Gastrocnemius medialis (tissue), 4 donors: ENCODE data around the gene MTAP. TPM values are rescaled to one million over a fixed set of nuclear protein-coding genes. Genes with fewer than 3 reads are reported as not detected.

Source experiments
- ATAC-seq, 2 donors: fragments of 150-250 bp; one replicate each; pipeline ENCODE4 v1.9.1; 2016
- DNase-seq, 2 donors: peaks; one replicate each; pipeline ENCODE4 v3.0.0-alpha.2; 2019
- H3K27ac ChIP-seq, 4 donors: fragments of 200-600 bp; sonication (generic); 1 replicate in 1 of 4; 2 replicates in 3 of 4; pipeline ENCODE4 v1.5.1; 2016 to 2018; ENCODE audit warnings: mild to moderate bottlenecking in 2 of 4, moderate library complexity in 1 of 4
- H3K27me3 ChIP-seq, 3 donors: fragments of 200-600 bp; sonication (generic) in 2 of 3; 1 replicate in 1 of 3; 2 replicates in 2 of 3; pipeline versions ENCODE4 v1.5.1 to v1.6.0; 2016 to 2019; ENCODE audit warnings: mild to moderate bottlenecking in 1 of 3, moderate library complexity in 1 of 3
- H3K36me3 ChIP-seq, 2 donors: fragments of 200-600 bp; sonication (generic) in 1 of 2; one replicate each; pipeline ENCODE4 v1.5.1; 2017 to 2018
- H3K4me1 ChIP-seq, 2 donors: fragments of 200-600 bp; sonication (generic) in 1 of 2; one replicate each; pipeline ENCODE4 v1.5.1; 2016 to 2017; ENCODE audit warnings: mild to moderate bottlenecking in 2 of 2
- H3K4me3 ChIP-seq, 4 donors: fragments of 200-600 bp; sonication (generic) in 3 of 4; 1 replicate in 1 of 4; 2 replicates in 3 of 4; pipeline ENCODE4 v1.5.1; 2016 to 2019; ENCODE audit warnings: mild to moderate bottlenecking in 2 of 4
- H3K9me3 ChIP-seq, 3 donors: fragments of 200-600 bp; sonication (generic) in 2 of 3; 1 replicate in 1 of 3; 2 replicates in 2 of 3; pipeline ENCODE4 v1.5.1; 2016 to 2019
- CTCF ChIP-seq, 5 experiments: fragments of 450-650 bp in 3 of 5; fragments of 200-600 bp in 2 of 5; sonication (generic) in 2 of 5; IDR thresholded peaks in 4 of 5; conservative IDR thresholded peaks in 1 of 5; 1 replicate in 4 of 5; 2 replicates in 1 of 5; pipeline ENCODE4 v1.5.1; 2016 to 2019; ENCODE audit warnings: antibody characterized with exemption in 5 of 5, mild to moderate bottlenecking in 3 of 5, moderate library complexity in 3 of 5
- POLR2A ChIP-seq, 2 donors: fragments of 450-650 bp; IDR thresholded peaks; one replicate each; pipeline ENCODE4 v1.6.1; 2017; ENCODE audit warnings: antibody characterized with exemption in 2 of 2, mild to moderate bottlenecking in 2 of 2, moderate library complexity in 2 of 2
- in situ Hi-C, 4 donors: fragments of 200-750 bp; cut with MboI; loops; one replicate each; pipeline versions ENCODE4 v1.15.0 to v1.8.0; 2017; ENCODE audit warnings: low sequenced_read_pairs in 4 of 4
- intact Hi-C: fragments of 100-400 bp; cut with DNase I; formaldehyde crosslinking; loops from one replicate; pipeline ENCODE4 v1.15.1; 2023; ENCODE audit warnings: low total_unique reads
- total RNA-seq, 4 donors: library from RNA; depleted of rRNA; stranded (reverse); fragments of >200 nt; gene quantifications; one replicate each; pipeline versions ENCODE4 v1.1.0 to v1.2.3, GENCODE V29; 2016

Gene MTAP
- total RNA-seq, 4 donors from 2014 or later, result 6.2 to 11.0 (median 9.4) TPM

DNA sequence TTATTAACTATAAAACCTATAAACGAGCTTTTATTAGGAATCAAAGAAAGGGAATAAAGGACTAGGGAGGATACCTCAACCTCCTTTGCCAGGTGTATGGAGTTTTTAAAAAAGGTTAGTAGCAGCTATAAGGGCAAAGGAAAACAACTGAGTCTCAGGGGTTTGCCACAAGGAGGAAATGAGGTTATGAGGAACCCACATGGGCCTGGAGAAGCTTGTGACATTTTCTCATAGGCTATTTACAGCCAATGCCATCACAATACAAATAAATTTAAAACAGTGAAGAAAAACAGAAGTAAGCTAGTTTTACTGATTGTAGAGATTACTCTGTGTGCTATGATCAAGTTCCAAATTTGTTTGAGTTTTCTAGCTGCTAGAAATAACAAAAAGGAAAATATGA lies 99.1 kb downstream of the MTAP start:
- no peak for TF ChIP-seq POLR2A (IDR thresholded peaks at IDR 0.05)
- TF ChIP-seq CTCF (IDR thresholded peaks at IDR 0.05 in 4 of 5, conservative IDR thresholded peaks at IDR 0.05 in 1 of 5), result no peak
- Histone ChIP-seq H3K9me3 (no peaks in the 10 kb centered on the region), H3K27me3 (no peaks in the 10 kb centered on the region), H3K4me1 (no peaks in the 10 kb centered on the region), H3K4me3 (no peak overlapping the region), H3K36me3 (no peaks in the 10 kb centered on the region), H3K27ac (no peak overlapping the region)
- intact Hi-C loops, result no loop called here
- in situ Hi-C loops, result no loop called here
- no peak for ATAC-seq
- no peak for DNase-seq

GRCh38 chr9:21902136-21902535 lies 99.7 kb downstream of the MTAP start:
- ATAC-seq, result no peak
- TF ChIP-seq CTCF (IDR thresholded peaks at IDR 0.05 in 4 of 5, conservative IDR thresholded peaks at IDR 0.05 in 1 of 5) (no peak), POLR2A (IDR thresholded peaks at IDR 0.05) (no peak)
- DNase-seq, result no peak
- no peaks in the 10 kb centered on the region for H3K27me3 ChIP-seq
- intact Hi-C loops (no loop called here), in situ Hi-C loops (no loop called here)
- no peak overlapping the region for H3K4me3 ChIP-seq
- H3K27ac ChIP-seq, result no peak overlapping the region
- H3K36me3 ChIP-seq, result no peaks in the 10 kb centered on the region
- H3K9me3 ChIP-seq, result no peaks in the 10 kb centered on the region
- H3K4me1 ChIP-seq, result no peaks in the 10 kb centered on the region

- H3K27ac ChIP-seq, result no peak overlapping the region
- no peaks in the 10 kb centered on the region for H3K9me3 ChIP-seq
- H3K4me1 ChIP-seq, result no peaks in the 10 kb centered on the region
- DNase-seq, result no peak
- H3K27me3 ChIP-seq, result no peaks in the 10 kb centered on the region
- intact Hi-C loops, result no loop called here
- ATAC-seq, result no peak
- TF ChIP-seq POLR2A (IDR thresholded peaks at IDR 0.05), result no peak
- TF ChIP-seq CTCF (IDR thresholded peaks at IDR 0.05 in 4 of 5, conservative IDR thresholded peaks at IDR 0.05 in 1 of 5), result no peak
- H3K36me3 ChIP-seq, result no peaks in the 10 kb centered on the region
- in situ Hi-C loops, result no loop called here
- no peak overlapping the region for H3K4me3 ChIP-seq
Observed at GRCh38 chr9:21903380-21903965, 101.0 kb downstream of the MTAP start.

DNA sequence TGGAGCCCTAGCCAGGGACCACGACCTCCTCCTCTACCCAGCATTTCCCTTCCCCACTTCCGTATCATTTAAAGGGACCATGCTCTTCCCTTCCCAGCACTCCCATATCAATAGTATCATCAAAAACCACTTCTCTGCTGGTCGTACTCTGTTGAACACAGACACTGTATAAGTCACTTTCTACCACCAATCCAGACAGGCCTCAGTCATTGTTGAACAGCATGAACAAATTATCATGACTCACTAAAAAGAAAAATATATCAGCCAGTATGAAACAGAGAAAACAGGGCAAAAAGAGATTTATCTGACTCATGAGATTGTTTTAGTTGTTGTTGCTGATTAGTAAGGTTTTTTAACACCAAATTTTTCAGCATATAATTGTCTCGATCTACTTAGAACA lies 101.9 kb downstream of the MTAP start:
- in situ Hi-C loops (no loop called here), intact Hi-C loops (no loop called here)
- no peak for TF ChIP-seq POLR2A (IDR thresholded peaks at IDR 0.05)
- no peak for TF ChIP-seq CTCF (IDR thresholded peaks at IDR 0.05 in 4 of 5, conservative IDR thresholded peaks at IDR 0.05 in 1 of 5)
- H3K27me3 ChIP-seq, result no peaks in the 10 kb centered on the region
- no peaks in the 10 kb centered on the region for H3K36me3 ChIP-seq
- H3K27ac ChIP-seq, result no peak overlapping the region
- DNase-seq (no peak), ATAC-seq (no peak)
- H3K9me3 ChIP-seq, result peaks cover 0 to 2% (median 0%) of the 10 kb centered on the region in 3 donors
- H3K4me3 ChIP-seq, result no peak overlapping the region
- no peaks in the 10 kb centered on the region for H3K4me1 ChIP-seq

DNA sequence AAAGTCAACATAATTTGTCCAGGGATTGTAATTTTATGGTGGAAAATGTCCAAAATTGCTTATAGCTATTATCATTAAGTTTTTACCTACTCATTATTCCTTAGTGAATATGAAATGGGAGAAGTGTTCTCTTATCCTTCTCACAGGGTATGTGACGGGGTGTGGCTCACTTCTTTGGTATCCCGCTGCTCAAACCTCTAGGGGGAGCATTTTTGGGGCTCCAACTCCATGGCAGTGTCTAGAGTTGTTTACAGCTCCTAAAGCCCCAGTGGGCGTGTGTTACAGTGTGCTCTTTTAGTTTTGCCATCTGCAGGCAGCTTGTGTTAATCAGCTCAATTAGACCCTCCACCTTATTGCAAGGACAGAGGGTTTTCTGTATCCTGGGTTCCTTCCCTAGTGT lies 102.3 kb downstream of the MTAP start:
- H3K27me3 ChIP-seq, result no peaks in the 10 kb centered on the region
- no peaks in the 10 kb centered on the region for H3K36me3 ChIP-seq
- in situ Hi-C loops, result no loop called here
- no peak overlapping the region for H3K4me3 ChIP-seq
- H3K4me1 ChIP-seq, result no peaks in the 10 kb centered on the region
- H3K27ac ChIP-seq, result no peak overlapping the region
- ATAC-seq (no peak), DNase-seq (no peak)
- H3K9me3 ChIP-seq, result peaks cover 0 to 2% (median 0%) of the 10 kb centered on the region in 3 donors
- no peak for TF ChIP-seq POLR2A (IDR thresholded peaks at IDR 0.05)
- no peak for TF ChIP-seq CTCF (IDR thresholded peaks at IDR 0.05 in 4 of 5, conservative IDR thresholded peaks at IDR 0.05 in 1 of 5)
- intact Hi-C loops, result no loop called here
